HepG2 (cell line): ENCODE measurements around the gene ALOX12. TPM values are rescaled to one million over a fixed set of nuclear protein-coding genes. Genes with fewer than 3 reads are reported as not detected.

Source experiments
- ATAC-seq: fragments of 200-7000 bp; cut with Tn5 transposase; 3 replicates; pipeline ENCODE4 v1.9.1; 2020; ENCODE audit warnings: mild to moderate bottlenecking, moderate library complexity
- BruUV-seq: library from RNA; stranded (reverse); fragments of 400-500 nt; replicated peaks from 2 replicates; lab custom pipeline; 2021; lab: Mats Ljungman, UMichigan
- CTCF ChIA-PET: fragments of 300-600 bp; formaldehyde crosslinking; extraction: SDS; loops from one replicate; lab custom pipeline; 2021; ENCODE audit warnings: low total read pairs, inconsistent platforms, low intra/inter-chr PET ratio; lab: Yijun Ruan, JAX
- POLR2A ChIA-PET: fragments of 350-600 bp; sonication (Branson Sonifier 250); formaldehyde crosslinking; loops from one replicate; lab custom pipeline; 2020; ENCODE audit warnings: antibody characterized with exemption, inconsistent platforms; lab: Yijun Ruan, JAX
- DNase-seq: peaks from one replicate; pipeline ENCODE4 v3.0.0-alpha.2; 2015; ENCODE audit warnings: low spot score
- FAIRE-seq: peaks from 3 replicates; lab custom pipeline; 2011; peaks lifted over from hg19 to GRCh38; lab: Jason Lieb, UNC
- H2AFZ ChIP-seq: one replicate; pipeline ENCODE4 v1.6.1; 2011; ENCODE audit warnings: low read length, inconsistent platforms
- H3K27ac ChIP-seq: fragments of 300-600 bp; 3 replicates; pipeline ENCODE4 v1.8.0; 2011; ENCODE audit warnings: mixed run types, mild to moderate bottlenecking, mixed read lengths, low read length, inconsistent platforms; ENCODE audit not compliant: insufficient read depth; ENCODE audit errors: extremely low read length
- H3K27me3 ChIP-seq, 2 experiments: fragments of 200-600 bp in 1 of 2; 2 replicates in 1 of 2; 3 replicates in 1 of 2; pipeline versions ENCODE4 v1.6.0 to v1.8.0; 2011; ENCODE audit warnings: low read length in 2 of 2, mild to moderate bottlenecking in 2 of 2, moderate library complexity in 2 of 2, inconsistent platforms in 1 of 2; ENCODE audit not compliant: insufficient read depth in 2 of 2, control insufficient read depth in 1 of 2
- H3K36me3 ChIP-seq, 2 experiments: fragments of 200-600 bp in 1 of 2; replicated peaks in 1 of 2; 2 replicates in 1 of 2; 3 replicates in 1 of 2; pipeline versions ENCODE4 v1.5.1 to v1.8.0; 2011; ENCODE audit warnings: low read length in 2 of 2, inconsistent platforms in 1 of 2; ENCODE audit not compliant: insufficient read depth in 2 of 2, control insufficient read depth in 1 of 2
- H3K4me1 ChIP-seq: 2 replicates; pipeline ENCODE4 v1.5.1; 2012; ENCODE audit warnings: low read length, inconsistent platforms; ENCODE audit not compliant: insufficient read depth
- H3K4me2 ChIP-seq: 2 replicates; pipeline ENCODE4 v1.6.0; 2011; ENCODE audit warnings: low read depth, low read length, inconsistent platforms
- H3K4me3 ChIP-seq, 3 experiments: fragments of 200-600 bp in 1 of 3; sonication (generic), shearing (Covaris generic) in 1 of 3; replicated peaks in 1 of 3; 2 replicates each; pipeline ENCODE4 v1.5.1; 2011 to 2016; ENCODE audit warnings: low read length in 3 of 3, inconsistent platforms in 2 of 3, low read depth in 2 of 3, mild to moderate bottlenecking in 2 of 3, control low read depth in 1 of 3, mixed read lengths in 1 of 3; ENCODE audit not compliant: insufficient read depth in 1 of 3
- H3K79me2 ChIP-seq: one replicate; pipeline ENCODE4 v1.6.1; 2011; ENCODE audit warnings: low read length, inconsistent platforms; ENCODE audit not compliant: insufficient read depth
- H3K9ac ChIP-seq: 2 replicates; pipeline ENCODE4 v1.6.0; 2011; ENCODE audit warnings: mild to moderate bottlenecking, low read depth, low read length, inconsistent platforms; ENCODE audit not compliant: insufficient read depth
- H3K9me3 ChIP-seq: 2 replicates; pipeline ENCODE4 v1.5.1; 2012; ENCODE audit warnings: mild to moderate bottlenecking, low read length
- H4K20me1 ChIP-seq: 2 replicates; pipeline ENCODE4 v1.6.0; 2011; ENCODE audit warnings: inconsistent platforms, mild to moderate bottlenecking, low read length, moderate library complexity; ENCODE audit not compliant: insufficient read depth
- WIZ ChIP-seq: sonication (generic); formaldehyde crosslinking; IDR thresholded peaks from 2 replicates; pipeline ENCODE4 v1.5.1; 2020; ENCODE audit warnings: mild to moderate bottlenecking, missing genetic modification reagents
- ZNF629 ChIP-seq: sonication (generic); formaldehyde crosslinking; conservative IDR thresholded peaks from 2 replicates; pipeline ENCODE4 v1.5.0; 2020; ENCODE audit warnings: missing genetic modification reagents
- WGBS: methylation state at CpG from one replicate; pipeline ENCODE4 v1.1.6; 2017; ENCODE audit warnings: low lambda C conversion rate; 5-methylcytosine and 5-hydroxymethylcytosine counted together
- in situ Hi-C: cut with HindIII; loops from 2 replicates; pipeline ENCODE4 v1.10.0; 2017; ENCODE audit warnings: low pct_unique_long_range_greater_than_20kb; ENCODE audit not compliant: extremely low pct_ligation_motif_present
- intact Hi-C: fragments of 100-400 bp; cut with micrococcal nuclease; formaldehyde crosslinking; loops from one replicate; pipeline ENCODE4 v1.10.0; 2022; ENCODE audit not compliant: unreplicated experiment
- polyA plus RNA-seq, 8 experiments: library from polyadenylated mRNA; depleted of rRNA in 3 of 8; stranded (reverse) in 7 of 8; unstranded in 1 of 8; fragments of >200 nt; fragmentation: Illumina TruSeq in 4 of 8; extraction: Trizol in 4 of 8; gene quantifications; 2 replicates each; pipeline versions ENCODE4 v1.2.1 to v1.2.3, GENCODE V29; 2011 to 2016; ENCODE audit warnings: low read depth in 4 of 8, missing spikeins in 1 of 8, mixed read lengths in 1 of 8; ENCODE audit not compliant: insufficient read depth in 1 of 8
- total RNA-seq, 5 experiments: library from RNA; depleted of rRNA; stranded (reverse); fragments of >200 nt; fragmentation: Illumina TruSeq; extraction: Trizol; gene quantifications; 2 replicates each; pipeline ENCODE4 v1.2.3, GENCODE V29; 2016; ENCODE audit warnings: low read depth in 1 of 5
- TF ChIP-seq, protein P1 (sequence below): sonication (generic); formaldehyde crosslinking; IDR thresholded peaks from 2 replicates; pipeline ENCODE4 v1.4.0; 2020; ENCODE audit warnings: low read depth, missing genetic modification reagents

ALOX12 gene
- total and polyA plus RNA-seq, 2 of the 13 experiments (the other 11 are each of a cell fraction or from before 2014, with no cell fraction given), result not detected

GRCh38 chr17:7046725-7047397, 51.0 kb downstream of the ALOX12 start (continued):
- TF ChIP-seq, protein P1, sequence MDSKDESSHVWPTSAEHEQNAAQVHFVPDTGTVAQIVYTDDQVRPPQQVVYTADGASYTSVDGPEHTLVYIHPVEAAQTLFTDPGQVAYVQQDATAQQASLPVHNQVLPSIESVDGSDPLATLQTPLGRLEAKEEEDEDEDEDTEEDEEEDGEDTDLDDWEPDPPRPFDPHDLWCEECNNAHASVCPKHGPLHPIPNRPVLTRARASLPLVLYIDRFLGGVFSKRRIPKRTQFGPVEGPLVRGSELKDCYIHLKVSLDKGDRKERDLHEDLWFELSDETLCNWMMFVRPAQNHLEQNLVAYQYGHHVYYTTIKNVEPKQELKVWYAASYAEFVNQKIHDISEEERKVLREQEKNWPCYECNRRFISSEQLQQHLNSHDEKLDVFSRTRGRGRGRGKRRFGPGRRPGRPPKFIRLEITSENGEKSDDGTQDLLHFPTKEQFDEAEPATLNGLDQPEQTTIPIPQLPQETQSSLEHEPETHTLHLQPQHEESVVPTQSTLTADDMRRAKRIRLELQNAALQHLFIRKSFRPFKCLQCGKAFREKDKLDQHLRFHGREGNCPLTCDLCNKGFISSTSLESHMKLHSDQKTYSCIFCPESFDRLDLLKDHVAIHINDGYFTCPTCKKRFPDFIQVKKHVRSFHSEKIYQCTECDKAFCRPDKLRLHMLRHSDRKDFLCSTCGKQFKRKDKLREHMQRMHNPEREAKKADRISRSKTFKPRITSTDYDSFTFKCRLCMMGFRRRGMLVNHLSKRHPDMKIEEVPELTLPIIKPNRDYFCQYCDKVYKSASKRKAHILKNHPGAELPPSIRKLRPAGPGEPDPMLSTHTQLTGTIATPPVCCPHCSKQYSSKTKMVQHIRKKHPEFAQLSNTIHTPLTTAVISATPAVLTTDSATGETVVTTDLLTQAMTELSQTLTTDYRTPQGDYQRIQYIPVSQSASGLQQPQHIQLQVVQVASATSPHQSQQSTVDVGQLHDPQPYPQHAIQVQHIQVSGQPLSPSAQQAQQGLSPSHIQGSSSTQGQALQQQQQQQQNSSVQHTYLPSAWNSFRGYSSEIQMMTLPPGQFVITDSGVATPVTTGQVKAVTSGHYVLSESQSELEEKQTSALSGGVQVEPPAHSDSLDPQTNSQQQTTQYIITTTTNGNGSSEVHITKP (CRISPR knock-in tag), result 0 out of 2 replicates have a peak, but pooled peaks have one; percentile 38

DNA sequence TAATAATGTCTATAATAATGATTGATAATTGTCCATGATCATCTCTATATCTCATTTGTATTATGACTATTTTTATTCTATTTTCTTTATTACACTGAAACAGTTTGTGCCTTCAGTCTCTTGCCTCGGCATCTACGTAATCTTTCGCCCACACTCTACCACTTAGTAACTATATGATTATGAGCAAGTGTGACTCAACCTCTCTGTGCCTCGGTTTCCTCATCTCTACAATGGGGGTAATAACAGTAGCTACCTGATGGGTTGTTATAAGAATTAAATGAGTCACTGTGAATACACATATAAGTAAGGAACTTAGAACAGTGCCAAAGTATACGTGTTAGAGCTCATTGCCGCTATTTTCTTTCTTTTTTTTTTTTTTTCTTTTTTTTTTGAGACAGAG, 51.7 kb downstream of the ALOX12 start:
- Histone ChIP-seq H3K27ac (peak overlapping the region; percentile 73), H2AFZ (no peak overlapping the region), H3K27me3 (no peaks in the 10 kb centered on the region; a peak in 1 of 5 replicates), H3K9me3 (no peaks in the 10 kb centered on the region), H4K20me1 (no peaks in the 10 kb centered on the region), H3K9ac (peak overlapping the region; percentile 63; the same call in 1 of the 2 replicates), H3K4me1 (peaks cover 70% of the 10 kb centered on the region), H3K79me2 (no peaks in the 10 kb centered on the region), H3K36me3 (no peaks in the 10 kb centered on the region), H3K4me3 (peak overlapping the region in 1 of 3 experiments; percentile 79; a peak in 1 of 6 replicates), H3K4me2 (peak overlapping the region; percentile 94)
- in situ Hi-C loops (loop anchor here (10.0 kb wide), 1 partner anchor 237 kb away; the partner anchor contains the start of gene SLC2A4), intact Hi-C loops (loop anchor here (2.0 to 5.0 kb wide), 2 partner anchors 131 to 305 kb away; partner anchors contain the start of genes ASGR1 and KCTD11)
- CTCF ChIA-PET, result no interaction called here
- POLR2A ChIA-PET, result interaction anchor here (1.2 to 4.6 kb wide), 7 partner anchors 11 to 172 kb away, joined by 3 to 71 read pairs (median 15); partner anchors contain the start of genes ACADVL, ASGR1, ASGR2 and DLG4
- TSS peak; percentile 94 for BruUV-seq
- TF ChIP-seq WIZ (CRISPR knock-in tag) (no peak), ZNF629 (peak; percentile 67)
- WGBS, result 77% methylated on average over 6 of the region's 6 CpGs
- FAIRE-seq (no peak), ATAC-seq (no peak), DNase-seq (no peak)
